HG02571 (cell line): ENCODE data around the gene PPARD.

Experiments used
- ATAC-seq: cut with Tn5 transposase; IDR thresholded peaks from one replicate; pipeline ENCODE4 v1.9.1; 2021; ENCODE audit warnings: mild to moderate bottlenecking, moderate library complexity; ENCODE audit not compliant: unreplicated experiment

The PPARD gene

GRCh38 chr6:35465646-35466045, 123.3 kb downstream of the PPARD start:
- no peak for ATAC-seq

GRCh38 chr6:35468181-35468979, 126.0 kb downstream of the PPARD start, which contains the start of gene RPL10A:
Gene RPL10A, plus strand, starts transcription at chr6:35468401. Its CDS starts 34 bp downstream, at chr6:35468435.
- peak; percentile 77 for ATAC-seq

GRCh38 chr6:35468980-35469750, 126.8 kb downstream of the PPARD start:
- no peak for ATAC-seq

GRCh38 chr6:35469751-35470662, 127.6 kb downstream of the PPARD start:
- no peak for ATAC-seq

GRCh38 chr6:35470663-35471120, 128.3 kb downstream of the PPARD start:
- ATAC-seq = no peak

- ATAC-seq = no peak
Measured at GRCh38 chr6:35471836-35472345, 129.5 kb downstream of the PPARD start.

- ATAC-seq = no peak
Measured at GRCh38 chr6:35473075-35473849, 130.9 kb downstream of the PPARD start.

GRCh38 chr6:35473850-35474130, 131.4 kb downstream of the PPARD start:
- ATAC-seq = no peak

- ATAC-seq = no peak
Measured at GRCh38 chr6:35474131-35474941, 132.0 kb downstream of the PPARD start.

- no peak for ATAC-seq
Measured at GRCh38 chr6:35474942-35475570, 132.7 kb downstream of the PPARD start.

- ATAC-seq = no peak
Measured at GRCh38 chr6:35475573-35475972, 133.2 kb downstream of the PPARD start.

- ATAC-seq = no peak
Measured at GRCh38 chr6:35476004-35476403, 133.6 kb downstream of the PPARD start.

- no peak for ATAC-seq
Measured at GRCh38 chr6:35477028-35477427, 134.7 kb downstream of the PPARD start.
